IMR-90 (cell line): Measurements from ENCODE around the gene CAPN10. TPM values are rescaled to one million over a fixed set of nuclear protein-coding genes. Genes with fewer than 3 reads are reported as not detected.

Experiments used
- ATAC-seq: fragments of 200-7000 bp; cut with Tn5 transposase; 2 replicates; pipeline ENCODE4 v1.9.1; 2020; ENCODE audit warnings: low read depth, mild to moderate bottlenecking, moderate library complexity
- BruUV-seq: library from RNA; stranded (reverse); fragments of 400-500 nt; replicated peaks from 2 replicates; lab custom pipeline; 2021; lab: Mats Ljungman, UMichigan
- CTCF ChIA-PET: fragments of 300-600 bp; formaldehyde crosslinking; extraction: SDS; loops from one replicate; lab custom pipeline; 2021; ENCODE audit warnings: antibody characterized with exemption; lab: Yijun Ruan, JAX
- POLR2A ChIA-PET: fragments of 300-600 bp; sonication (Branson Sonifier 250); formaldehyde crosslinking; loops from one replicate; lab custom pipeline; 2022; ENCODE audit warnings: antibody characterized with exemption; ENCODE audit not compliant: unreplicated experiment; lab: Charles Lee
- DNase-seq: peaks from one replicate; pipeline ENCODE4 v3.0.0; 2013
- H2AFZ ChIP-seq: replicated peaks from 2 replicates; pipeline ENCODE3; 2013; ENCODE audit warnings: low read length, mild to moderate bottlenecking; ENCODE audit not compliant: poor library complexity
- H2AK5ac ChIP-seq: 2 replicates; pipeline ENCODE4 v1.6.1; 2013; ENCODE audit warnings: low read depth, low read length, inconsistent platforms
- H2AK9ac ChIP-seq: replicated peaks from 2 replicates; pipeline ENCODE3; 2013; ENCODE audit warnings: mild to moderate bottlenecking, low read depth, low read length, moderate library complexity; ENCODE audit not compliant: poor library complexity
- H2BK120ac ChIP-seq: 2 replicates; pipeline ENCODE4 v1.6.1; 2013; ENCODE audit warnings: low read depth, low read length, inconsistent platforms
- H2BK15ac ChIP-seq: 3 replicates; pipeline ENCODE4 v1.6.1; 2013; ENCODE audit warnings: low read depth, low read length, inconsistent platforms
- H2BK20ac ChIP-seq: 2 replicates; pipeline ENCODE4 v1.6.1; 2013; ENCODE audit warnings: low read depth, mild to moderate bottlenecking, inconsistent platforms, low read length, moderate library complexity
- H2BK5ac ChIP-seq: 2 replicates; pipeline ENCODE4 v1.6.1; 2013; ENCODE audit warnings: mild to moderate bottlenecking, low read depth, low read length, inconsistent platforms; ENCODE audit not compliant: poor library complexity, severe bottlenecking
- H3K14ac ChIP-seq: replicated peaks from 2 replicates; pipeline ENCODE4 v1.6.1; 2013; ENCODE audit warnings: low read depth, low read length, inconsistent platforms
- H3K18ac ChIP-seq: 2 replicates; pipeline ENCODE4 v1.6.1; 2013; ENCODE audit warnings: low read depth, low read length, control low read depth
- H3K23ac ChIP-seq: 2 replicates; pipeline ENCODE4 v1.6.1; 2013; ENCODE audit warnings: low read depth, low read length, inconsistent platforms
- H3K27ac ChIP-seq: 2 replicates; pipeline ENCODE4 v1.5.1; 2013; ENCODE audit warnings: mild to moderate bottlenecking, control low read depth, low read length; ENCODE audit not compliant: insufficient read depth
- H3K27me3 ChIP-seq: 2 replicates; pipeline ENCODE4 v1.6.1; 2013; ENCODE audit warnings: low read length; ENCODE audit not compliant: control insufficient read depth, insufficient read depth
- H3K36me3 ChIP-seq: 2 replicates; pipeline ENCODE4 v1.6.1; 2013; ENCODE audit warnings: low read length, mixed read lengths; ENCODE audit not compliant: control insufficient read depth, insufficient read depth
- H3K4ac ChIP-seq: 2 replicates; pipeline ENCODE4 v1.6.1; 2013; ENCODE audit warnings: low read depth, low read length, inconsistent platforms
- H3K4me1 ChIP-seq: 2 replicates; pipeline ENCODE4 v1.6.1; 2013; ENCODE audit warnings: low read length, mixed read lengths; ENCODE audit not compliant: control insufficient read depth, insufficient read depth
- H3K4me2 ChIP-seq: 2 replicates; pipeline ENCODE4 v1.6.1; 2013; ENCODE audit warnings: low read depth, mild to moderate bottlenecking, control low read depth, low read length, moderate library complexity
- H3K4me3 ChIP-seq: 2 replicates; pipeline ENCODE4 v1.5.1; 2013; ENCODE audit warnings: low read depth, mild to moderate bottlenecking, control low read depth, low read length, moderate library complexity; ENCODE audit not compliant: insufficient read depth
- H3K56ac ChIP-seq: 2 replicates; pipeline ENCODE4 v1.6.1; 2013; ENCODE audit warnings: low read length, inconsistent platforms; ENCODE audit not compliant: insufficient read depth; ENCODE audit errors: extremely low read depth
- H3K79me1 ChIP-seq, 2 experiments: 2 replicates each; pipeline ENCODE4 v1.6.1; 2013; ENCODE audit warnings: low read length in 2 of 2, inconsistent platforms in 1 of 2, low read depth in 1 of 2
- H3K9ac ChIP-seq: 2 replicates; pipeline ENCODE4 v1.6.1; 2013; ENCODE audit warnings: low read depth, low read length, control low read depth
- H3K9me1 ChIP-seq: 2 replicates; pipeline ENCODE4 v1.6.1; 2013; ENCODE audit warnings: low read length, inconsistent platforms; ENCODE audit not compliant: insufficient read depth
- H3K9me3 ChIP-seq: 2 replicates; pipeline ENCODE4 v1.6.1; 2013; ENCODE audit warnings: low read length; ENCODE audit not compliant: control insufficient read depth, insufficient read depth
- H4K20me1 ChIP-seq: 2 replicates; pipeline ENCODE4 v1.6.1; 2013; ENCODE audit warnings: low read length, inconsistent platforms; ENCODE audit not compliant: insufficient read depth
- H4K5ac ChIP-seq: 2 replicates; pipeline ENCODE4 v1.6.1; 2013; ENCODE audit warnings: mild to moderate bottlenecking, low read depth, low read length, control low read depth
- H4K8ac ChIP-seq, 2 experiments: 2 replicates each; pipeline ENCODE4 v1.6.1; 2013; ENCODE audit warnings: low read depth in 2 of 2, low read length in 2 of 2, control low read depth in 1 of 2, inconsistent platforms in 1 of 2
- H4K91ac ChIP-seq: 2 replicates; pipeline ENCODE4 v1.6.1; 2013; ENCODE audit warnings: low read depth, low read length, inconsistent platforms; ENCODE audit not compliant: insufficient read depth
- BHLHE40 ChIP-seq: fragments of 150-350 bp; IDR thresholded peaks from 2 replicates; pipeline ENCODE4 v1.6.1; 2016; ENCODE audit warnings: mild to moderate bottlenecking, low read depth, low read length
- CEBPB ChIP-seq: IDR thresholded peaks from 2 replicates; pipeline ENCODE4 v1.6.1; 2012; ENCODE audit warnings: low read depth, low read length, improper control_type of control experiment
- CHD1 ChIP-seq: IDR thresholded peaks from 2 replicates; pipeline ENCODE4 v1.6.1; 2012; ENCODE audit warnings: low read depth, low read length, improper control_type of control experiment
- FOS ChIP-seq: fragments of 150-350 bp; IDR thresholded peaks from 2 replicates; pipeline ENCODE4 v1.6.1; 2016; ENCODE audit warnings: low read depth, low read length
- MAFK ChIP-seq: IDR thresholded peaks from 2 replicates; pipeline ENCODE4 v1.6.1; 2012; ENCODE audit warnings: low read depth, low read length, improper control_type of control experiment
- MAZ ChIP-seq: IDR thresholded peaks from 2 replicates; pipeline ENCODE4 v1.6.1; 2012; ENCODE audit warnings: low read depth, mild to moderate bottlenecking, low read length, improper control_type of control experiment, moderate library complexity, borderline replicate concordance
- MXI1 ChIP-seq: IDR thresholded peaks from 2 replicates; pipeline ENCODE4 v1.6.1; 2012; ENCODE audit warnings: low read depth, mild to moderate bottlenecking, low read length, moderate library complexity, borderline replicate concordance
- NFE2L2 ChIP-seq: fragments of 150-350 bp; IDR thresholded peaks from 2 replicates; pipeline ENCODE4 v1.6.1; 2016; ENCODE audit warnings: low read depth, mild to moderate bottlenecking, low read length
- POLR2A ChIP-seq: IDR thresholded peaks from 2 replicates; pipeline ENCODE4 v1.6.1; 2012; ENCODE audit warnings: mild to moderate bottlenecking, low read depth, low read length
- RAD21 ChIP-seq: IDR thresholded peaks from 2 replicates; pipeline ENCODE4 v1.6.1; 2012; ENCODE audit warnings: low read length, improper control_type of control experiment
- RCOR1 ChIP-seq: IDR thresholded peaks from 2 replicates; pipeline ENCODE4 v1.6.1; 2012; ENCODE audit warnings: mild to moderate bottlenecking, low read length, improper control_type of control experiment; ENCODE audit not compliant: insufficient replicate concordance
- RFX5 ChIP-seq: IDR thresholded peaks from 2 replicates; pipeline ENCODE4 v1.8.0; 2012; ENCODE audit warnings: low read depth, mild to moderate bottlenecking, low read length, moderate library complexity
- SMC3 ChIP-seq: fragments of 150-350 bp; IDR thresholded peaks from 2 replicates; pipeline ENCODE4 v1.6.1; 2016; ENCODE audit warnings: low read depth, mild to moderate bottlenecking, antibody characterized with exemption, low read length, moderate library complexity
- WGBS, 2 experiments: methylation state at CpG; one replicate each; pipeline versions ENCODE4 v1.1.5 to v1.1.7; 2013; ENCODE audit warnings: missing lambda C conversion rate in 2 of 2; ENCODE audit not compliant: insufficient read length in 1 of 2; ENCODE audit errors: extremely low coverage in 2 of 2; 5-methylcytosine and 5-hydroxymethylcytosine counted together
- dilution Hi-C: fragments of 300-500 bp; cut with HindIII; formaldehyde crosslinking; loops from one replicate; pipeline ENCODE4 v1.14.3; 2018; ENCODE audit warnings: low sequenced_read_pairs; ENCODE audit not compliant: unreplicated experiment
- in situ Hi-C: fragments of 300-500 bp; cut with MboI; formaldehyde crosslinking; loops from 3 replicates; pipeline ENCODE4 v1.14.3; 2019; ENCODE audit warnings: low sequenced_read_pairs, inconsistent platforms, mixed read lengths
- intact Hi-C: fragments of 100-400 bp; cut with micrococcal nuclease; formaldehyde crosslinking; loops from 2 replicates; pipeline ENCODE4 v1.10.0; 2022
- polyA plus RNA-seq, 3 experiments: library from polyadenylated mRNA; depleted of rRNA; stranded (reverse); fragments of >200 nt; gene quantifications; 2 replicates each; pipeline ENCODE4 v1.2.3, GENCODE V29; 2012; ENCODE audit warnings: low replicate concordance in 1 of 3
- total RNA-seq: library from RNA; depleted of rRNA; stranded (reverse); fragments of >200 nt; gene quantifications from 2 replicates; pipeline ENCODE4 v1.2.3, GENCODE V29; 2012
- TF ChIP-seq, protein P1 (sequence below): fragments of 150-350 bp; IDR thresholded peaks from 2 replicates; pipeline ENCODE4 v1.6.1; 2016; ENCODE audit warnings: low read depth, mild to moderate bottlenecking, low read length, moderate library complexity, borderline replicate concordance
- TF ChIP-seq, protein P2 (sequence below): fragments of 150-350 bp; IDR thresholded peaks from 2 replicates; pipeline ENCODE4 v1.6.1; 2017; ENCODE audit warnings: mild to moderate bottlenecking, antibody characterized with exemption, low read length, low read depth

Gene CAPN10
- total and polyA plus RNA-seq, 2 of the 4 experiments (the other 2 are of a cell fraction), result 6.3 to 20.9 TPM

DNA sequence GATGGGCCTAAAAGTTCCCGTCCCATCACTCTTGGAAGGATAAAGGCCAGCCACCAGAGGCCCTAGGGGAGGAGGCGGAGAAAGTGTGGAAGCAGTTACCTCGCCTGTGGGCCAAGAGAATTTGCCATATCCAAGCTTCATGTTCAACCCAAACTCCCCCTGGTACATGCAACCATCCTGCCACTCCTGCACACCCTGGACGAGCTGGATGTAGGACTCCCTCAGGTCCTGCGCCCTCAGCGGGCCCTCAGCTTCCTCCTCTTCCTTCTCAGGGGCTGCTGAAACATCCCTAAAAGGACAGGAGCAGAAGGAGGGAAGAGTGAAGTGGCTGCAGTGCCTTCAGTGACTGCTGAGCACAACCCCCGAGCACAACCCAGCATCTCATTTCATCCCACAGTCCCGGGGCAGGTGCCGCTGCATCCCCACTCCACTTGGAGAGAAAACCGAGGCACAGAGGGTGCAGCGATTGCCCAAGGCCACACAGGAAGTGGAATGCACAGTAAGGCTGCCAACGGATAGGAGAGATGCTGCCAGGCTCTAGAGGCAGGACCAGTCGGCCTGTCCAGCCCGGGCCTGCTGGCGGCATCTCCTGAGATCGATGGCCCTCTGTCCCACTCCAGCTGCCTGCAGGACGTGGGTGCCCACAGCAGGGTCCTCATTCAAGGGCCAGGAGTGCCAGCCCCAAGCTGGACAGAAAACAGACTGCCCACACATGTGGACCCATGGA, 31.6 kb upstream of the CAPN10 start:
- Histone ChIP-seq H3K4me2 (no peak overlapping the region), H4K20me1 (peaks cover 25% of the 10 kb centered on the region), H2BK15ac (no peak overlapping the region), H3K4me3 (no peak overlapping the region), H2BK5ac (no peak overlapping the region), H3K14ac (no peak overlapping the region), H3K9ac (no peak overlapping the region), H3K79me1 (peaks cover 29 to 56% of the 10 kb centered on the region in 2 experiments), H4K5ac (no peak overlapping the region), H2AK5ac (no peak overlapping the region), H3K4ac (no peak overlapping the region), H2AK9ac (no peak overlapping the region), H4K91ac (no peak overlapping the region), H3K27ac (no peak overlapping the region), H3K27me3 (no peaks in the 10 kb centered on the region), H3K23ac (no peak overlapping the region), H2BK120ac (no peak overlapping the region), H3K56ac (no peak overlapping the region), H3K18ac (no peak overlapping the region), H2AFZ (no peak overlapping the region), H3K9me3 (no peaks in the 10 kb centered on the region), H3K4me1 (peaks cover 5% of the 10 kb centered on the region), H4K8ac (no peak overlapping the region), H2BK20ac (no peak overlapping the region), H3K9me1 (peaks cover 26% of the 10 kb centered on the region), H3K36me3 (peaks cover 12% of the 10 kb centered on the region)
- TF ChIP-seq FOS, result no peak
- TF ChIP-seq, protein P1, sequence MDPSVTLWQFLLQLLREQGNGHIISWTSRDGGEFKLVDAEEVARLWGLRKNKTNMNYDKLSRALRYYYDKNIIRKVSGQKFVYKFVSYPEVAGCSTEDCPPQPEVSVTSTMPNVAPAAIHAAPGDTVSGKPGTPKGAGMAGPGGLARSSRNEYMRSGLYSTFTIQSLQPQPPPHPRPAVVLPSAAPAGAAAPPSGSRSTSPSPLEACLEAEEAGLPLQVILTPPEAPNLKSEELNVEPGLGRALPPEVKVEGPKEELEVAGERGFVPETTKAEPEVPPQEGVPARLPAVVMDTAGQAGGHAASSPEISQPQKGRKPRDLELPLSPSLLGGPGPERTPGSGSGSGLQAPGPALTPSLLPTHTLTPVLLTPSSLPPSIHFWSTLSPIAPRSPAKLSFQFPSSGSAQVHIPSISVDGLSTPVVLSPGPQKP, result no peak
- no peak for TF ChIP-seq CEBPB
- no peak for TF ChIP-seq MAFK
- no peak for TF ChIP-seq MAZ
- TF ChIP-seq, protein P2, sequence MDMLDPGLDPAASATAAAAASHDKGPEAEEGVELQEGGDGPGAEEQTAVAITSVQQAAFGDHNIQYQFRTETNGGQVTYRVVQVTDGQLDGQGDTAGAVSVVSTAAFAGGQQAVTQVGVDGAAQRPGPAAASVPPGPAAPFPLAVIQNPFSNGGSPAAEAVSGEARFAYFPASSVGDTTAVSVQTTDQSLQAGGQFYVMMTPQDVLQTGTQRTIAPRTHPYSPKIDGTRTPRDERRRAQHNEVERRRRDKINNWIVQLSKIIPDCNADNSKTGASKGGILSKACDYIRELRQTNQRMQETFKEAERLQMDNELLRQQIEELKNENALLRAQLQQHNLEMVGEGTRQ, result no peak
- TF ChIP-seq SMC3, result no peak
- no peak for TF ChIP-seq MXI1
- TF ChIP-seq RFX5, result no peak
- TF ChIP-seq CHD1, result no peak
- TF ChIP-seq POLR2A, result no peak
- no peak for TF ChIP-seq RAD21
- no peak for TF ChIP-seq RCOR1
- no peak for TF ChIP-seq NFE2L2
- TF ChIP-seq BHLHE40, result no peak
- no TSS peak for BruUV-seq
- POLR2A ChIA-PET, result interaction anchor here (0.7 kb wide), 1 partner anchor 503 kb away, joined by 3 read pairs; no protein-coding TSS in a partner anchor
- DNase-seq, result no peak
- dilution Hi-C loops (no loop called here), intact Hi-C loops (no loop called here), in situ Hi-C loops (no loop called here)
- WGBS, 2 experiments, result 95% methylated on average over 8 of the region's 17 CpGs; no CpG with 5 or more reads in 1 of the 2 experiments
- no peak for ATAC-seq
- CTCF ChIA-PET, result no interaction called here
